GM10266 (cell line): ENCODE results near the gene FAM161A.

ENCODE experiments used
- DNase-seq: peaks from one replicate; pipeline ENCODE4 v3.0.0; 2012; ENCODE audit errors: extremely low spot score
- TF ChIP-seq, protein P1 (sequence below): IDR thresholded peaks from 2 replicates; pipeline ENCODE4 v1.5.1; 2012; ENCODE audit warnings: mild to moderate bottlenecking, low read depth; ENCODE audit not compliant: control insufficient read depth, insufficient read depth; ENCODE audit errors: missing control alignments

The FAM161A gene, protein sequence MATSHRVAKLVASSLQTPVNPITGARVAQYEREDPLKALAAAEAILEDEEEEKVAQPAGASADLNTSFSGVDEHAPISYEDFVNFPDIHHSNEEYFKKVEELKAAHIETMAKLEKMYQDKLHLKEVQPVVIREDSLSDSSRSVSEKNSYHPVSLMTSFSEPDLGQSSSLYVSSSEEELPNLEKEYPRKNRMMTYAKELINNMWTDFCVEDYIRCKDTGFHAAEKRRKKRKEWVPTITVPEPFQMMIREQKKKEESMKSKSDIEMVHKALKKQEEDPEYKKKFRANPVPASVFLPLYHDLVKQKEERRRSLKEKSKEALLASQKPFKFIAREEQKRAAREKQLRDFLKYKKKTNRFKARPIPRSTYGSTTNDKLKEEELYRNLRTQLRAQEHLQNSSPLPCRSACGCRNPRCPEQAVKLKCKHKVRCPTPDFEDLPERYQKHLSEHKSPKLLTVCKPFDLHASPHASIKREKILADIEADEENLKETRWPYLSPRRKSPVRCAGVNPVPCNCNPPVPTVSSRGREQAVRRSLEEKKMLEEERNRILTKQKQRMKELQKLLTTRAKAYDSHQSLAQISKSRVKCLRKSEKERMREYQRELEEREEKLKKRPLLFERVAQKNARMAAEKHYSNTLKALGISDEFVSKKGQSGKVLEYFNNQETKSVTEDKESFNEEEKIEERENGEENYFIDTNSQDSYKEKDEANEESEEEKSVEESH

DNA sequence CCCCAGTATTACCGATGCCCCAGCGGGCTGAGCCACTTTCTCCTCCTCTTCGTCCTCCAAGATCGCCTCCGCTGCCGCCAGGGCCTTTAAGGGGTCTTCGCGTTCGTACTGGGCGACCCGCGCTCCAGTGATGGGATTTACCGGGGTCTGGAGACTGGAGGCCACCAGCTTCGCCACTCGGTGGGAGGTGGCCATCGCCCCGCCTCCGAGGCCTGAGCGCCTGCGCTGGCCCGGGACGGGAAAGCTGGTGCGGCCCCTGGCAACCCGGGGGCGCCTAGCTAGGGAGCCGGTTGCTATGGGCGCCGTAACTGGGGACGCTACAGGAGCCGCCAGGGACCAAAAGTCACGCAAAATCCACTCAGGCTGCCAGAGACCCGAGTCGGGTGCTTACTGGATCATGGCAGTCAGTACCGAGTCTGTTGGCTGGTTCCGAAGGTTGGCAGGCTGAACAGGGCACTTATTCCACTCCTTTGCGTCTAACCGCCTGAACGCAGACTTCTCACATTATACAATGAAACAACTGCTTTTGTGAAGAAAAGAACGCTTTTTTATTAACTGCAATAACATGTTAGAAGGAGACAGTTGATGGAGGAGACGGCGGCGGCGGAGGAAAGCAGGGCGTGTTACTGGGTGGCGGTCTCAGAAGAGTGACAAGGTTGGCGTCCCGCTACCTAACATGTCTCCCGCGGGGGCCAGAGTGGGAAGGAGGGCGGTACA lies at the start of gene FAM161A:
Gene FAM161A, minus strand, starts transcription at position 214 of the 717 bp plus-strand sequence. Its CDS starts 19 bp downstream, at position 195.
- peak; percentile 87 for DNase-seq
- TF ChIP-seq, protein P1, sequence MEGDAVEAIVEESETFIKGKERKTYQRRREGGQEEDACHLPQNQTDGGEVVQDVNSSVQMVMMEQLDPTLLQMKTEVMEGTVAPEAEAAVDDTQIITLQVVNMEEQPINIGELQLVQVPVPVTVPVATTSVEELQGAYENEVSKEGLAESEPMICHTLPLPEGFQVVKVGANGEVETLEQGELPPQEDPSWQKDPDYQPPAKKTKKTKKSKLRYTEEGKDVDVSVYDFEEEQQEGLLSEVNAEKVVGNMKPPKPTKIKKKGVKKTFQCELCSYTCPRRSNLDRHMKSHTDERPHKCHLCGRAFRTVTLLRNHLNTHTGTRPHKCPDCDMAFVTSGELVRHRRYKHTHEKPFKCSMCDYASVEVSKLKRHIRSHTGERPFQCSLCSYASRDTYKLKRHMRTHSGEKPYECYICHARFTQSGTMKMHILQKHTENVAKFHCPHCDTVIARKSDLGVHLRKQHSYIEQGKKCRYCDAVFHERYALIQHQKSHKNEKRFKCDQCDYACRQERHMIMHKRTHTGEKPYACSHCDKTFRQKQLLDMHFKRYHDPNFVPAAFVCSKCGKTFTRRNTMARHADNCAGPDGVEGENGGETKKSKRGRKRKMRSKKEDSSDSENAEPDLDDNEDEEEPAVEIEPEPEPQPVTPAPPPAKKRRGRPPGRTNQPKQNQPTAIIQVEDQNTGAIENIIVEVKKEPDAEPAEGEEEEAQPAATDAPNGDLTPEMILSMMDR: no peak

- DNase-seq: no peak
- TF ChIP-seq, protein P1: no peak
Measured at GRCh38 chr2:61900281-61900680, 46.4 kb upstream of the FAM161A start.

DNA sequence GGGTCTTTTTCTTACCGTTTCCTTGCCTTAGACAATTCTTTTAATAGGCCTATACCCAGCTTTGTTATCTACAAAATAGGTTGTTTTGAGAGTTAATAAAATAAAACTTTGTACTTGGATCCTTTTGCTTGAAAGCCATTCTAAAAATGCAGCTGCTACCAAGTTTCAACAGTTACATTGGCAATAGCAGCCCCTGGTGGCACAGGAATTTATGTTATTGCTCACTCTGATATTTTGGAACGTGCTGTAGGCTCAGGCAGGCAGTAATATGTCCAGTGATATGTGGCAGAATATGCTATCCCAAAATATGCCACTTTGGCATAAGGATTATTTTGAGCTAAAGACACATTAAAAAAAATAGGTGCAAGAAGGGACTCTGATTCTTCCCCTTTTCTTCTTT lies 45.0 kb upstream of the FAM161A start:
- DNase-seq: no peak
- TF ChIP-seq, protein P1: peak; percentile 42

GRCh38 chr2:61888267-61889055 lies 34.6 kb upstream of the FAM161A start, which contains the start of gene CCT4:
CCT4 (minus strand) TSS chr2:61888656; CDS start chr2:61888507, 149 bp downstream.
- TF ChIP-seq, protein P1: no peak
- peak; percentile 83 for DNase-seq

GRCh38 chr2:61887717-61888266 lies 33.9 kb upstream of the FAM161A start:
- no peak for DNase-seq
- TF ChIP-seq, protein P1: no peak

GRCh38 chr2:61885896-61886603 lies 32.2 kb upstream of the FAM161A start:
- no peak for DNase-seq
- TF ChIP-seq, protein P1: no peak
